SK-N-SH treated with all-trans-retinoic acid at 6 μM for 48 hours (cell line): ENCODE measurements around the gene PBX3.
A peak's percentile ranks its signal among the peaks of the same experiment; 100 is the strongest.

Source experiments
- ATAC-seq: fragments of 200-7000 bp; cut with Tn5 transposase; 3 replicates; pipeline ENCODE4 v1.9.1; 2020; ENCODE audit warnings: mild to moderate bottlenecking, moderate library complexity
- ARNTL ChIP-seq: fragments of 450-650 bp; formaldehyde crosslinking; IDR thresholded peaks from 2 replicates; pipeline ENCODE4 v1.5.0; 2020; ENCODE audit warnings: low read depth, mild to moderate bottlenecking, moderate library complexity, borderline replicate concordance
- BACH2 ChIP-seq: fragments of 250-450 bp; sonication (Bioruptor Pico); IDR thresholded peaks from 2 replicates; pipeline ENCODE4 v1.9.0; 2021; ENCODE audit warnings: mild to moderate bottlenecking, borderline replicate concordance
- CSDC2 ChIP-seq: fragments of 250-450 bp; sonication (Bioruptor Pico); IDR thresholded peaks from 2 replicates; pipeline ENCODE4 v1.5.0; 2020; ENCODE audit warnings: mild to moderate bottlenecking, moderate library complexity
- CSRNP3 ChIP-seq: fragments of 250-450 bp; sonication (Bioruptor Pico); IDR thresholded peaks from 2 replicates; pipeline ENCODE4 v1.5.1; 2021; ENCODE audit warnings: mild to moderate bottlenecking, moderate library complexity
- ESRRG ChIP-seq: fragments of 250-450 bp; sonication (Bioruptor Pico); IDR thresholded peaks from 2 replicates; pipeline ENCODE4 v1.6.1; 2021; ENCODE audit warnings: mild to moderate bottlenecking
- ISL1 ChIP-seq: fragments of 250-450 bp; sonication (Bioruptor Pico); IDR thresholded peaks from 2 replicates; pipeline ENCODE4 v2.1.2; 2022; ENCODE audit warnings: mild to moderate bottlenecking, moderate library complexity
- OSR1 ChIP-seq: fragments of 250-450 bp; sonication (Bioruptor Pico); IDR thresholded peaks from 2 replicates; pipeline ENCODE4 v1.8.0; 2022; ENCODE audit warnings: moderate library complexity, mild to moderate bottlenecking, inconsistent platforms
- PPARA ChIP-seq: fragments of 250-450 bp; sonication (Bioruptor Pico); IDR thresholded peaks from 2 replicates; pipeline ENCODE4 v1.5.0; 2020; ENCODE audit warnings: mild to moderate bottlenecking, borderline replicate concordance
- RARB ChIP-seq: fragments of 250-450 bp; sonication (Bioruptor Pico); IDR thresholded peaks from 2 replicates; pipeline ENCODE4 v1.8.0; 2021; ENCODE audit warnings: mild to moderate bottlenecking, moderate library complexity
- SNAI2 ChIP-seq: fragments of 250-450 bp; sonication (Bioruptor Pico); IDR thresholded peaks from 2 replicates; pipeline ENCODE4 v1.5.0; 2020; ENCODE audit warnings: mild to moderate bottlenecking, moderate library complexity
- TCF4 ChIP-seq: fragments of 250-450 bp; sonication (Bioruptor Pico); IDR thresholded peaks from 2 replicates; pipeline ENCODE4 v1.8.0; 2021; ENCODE audit warnings: mild to moderate bottlenecking, moderate library complexity, borderline replicate concordance
- TOX ChIP-seq: fragments of 250-450 bp; sonication (Bioruptor Pico); IDR thresholded peaks from 2 replicates; pipeline ENCODE4 v1.8.0; 2021; ENCODE audit warnings: mild to moderate bottlenecking, moderate library complexity, borderline replicate concordance
- TSHZ2 ChIP-seq: fragments of 250-450 bp; sonication (Bioruptor Pico); IDR thresholded peaks from 2 replicates; pipeline ENCODE4 v1.5.0; 2020; ENCODE audit warnings: mild to moderate bottlenecking, moderate library complexity
- ZC3H10 ChIP-seq: fragments of 250-450 bp; sonication (Bioruptor Pico); IDR thresholded peaks from 2 replicates; pipeline ENCODE4 v1.5.1; 2021; ENCODE audit warnings: mild to moderate bottlenecking, moderate library complexity
- ZFP3 ChIP-seq: fragments of 250-450 bp; sonication (Bioruptor Pico); IDR thresholded peaks from 2 replicates; pipeline ENCODE4 v1.5.0; 2020; ENCODE audit warnings: mild to moderate bottlenecking, moderate library complexity
- ZFP30 ChIP-seq: fragments of 450-650 bp; formaldehyde crosslinking; IDR thresholded peaks from 2 replicates; pipeline ENCODE4 v1.5.0; 2022; ENCODE audit warnings: mild to moderate bottlenecking, moderate library complexity
- ZNF70 ChIP-seq: fragments of 450-650 bp; formaldehyde crosslinking; IDR thresholded peaks from 2 replicates; pipeline ENCODE4 v1.5.0; 2020; ENCODE audit warnings: mild to moderate bottlenecking, moderate library complexity
- ZNF8 ChIP-seq: fragments of 450-650 bp; formaldehyde crosslinking; IDR thresholded peaks from 2 replicates; pipeline ENCODE4 v1.5.0; 2020; ENCODE audit warnings: mild to moderate bottlenecking, moderate library complexity
- TF ChIP-seq, protein P1 (sequence below): fragments of 250-450 bp; sonication (Bioruptor Pico); IDR thresholded peaks from 2 replicates; pipeline ENCODE4 v1.5.1; 2020; ENCODE audit warnings: low read depth, mild to moderate bottlenecking, moderate library complexity
- TF ChIP-seq, protein P2 (sequence below): fragments of 250-450 bp; sonication (Bioruptor Pico); IDR thresholded peaks from 2 replicates; pipeline ENCODE4 v1.8.0; 2021; ENCODE audit warnings: low read depth, mild to moderate bottlenecking, moderate library complexity, borderline replicate concordance
- TF ChIP-seq, protein P3 (sequence below): fragments of 250-450 bp; sonication (Bioruptor Pico); IDR thresholded peaks from 2 replicates; pipeline ENCODE4 v1.8.0; 2020; ENCODE audit warnings: mild to moderate bottlenecking, moderate library complexity, borderline replicate concordance

The PBX3 gene

GRCh38 chr9:125820100-125820804 is 73.1 kb downstream of the PBX3 start:
- no peak for TF ChIP-seq RARB (CRISPR knock-in tag)
- TF ChIP-seq CSRNP3, result no peak
- TF ChIP-seq ESRRG (CRISPR knock-in tag), result no peak
- TF ChIP-seq ZNF70 (CRISPR knock-in tag), result no peak
- TF ChIP-seq, protein P1, sequence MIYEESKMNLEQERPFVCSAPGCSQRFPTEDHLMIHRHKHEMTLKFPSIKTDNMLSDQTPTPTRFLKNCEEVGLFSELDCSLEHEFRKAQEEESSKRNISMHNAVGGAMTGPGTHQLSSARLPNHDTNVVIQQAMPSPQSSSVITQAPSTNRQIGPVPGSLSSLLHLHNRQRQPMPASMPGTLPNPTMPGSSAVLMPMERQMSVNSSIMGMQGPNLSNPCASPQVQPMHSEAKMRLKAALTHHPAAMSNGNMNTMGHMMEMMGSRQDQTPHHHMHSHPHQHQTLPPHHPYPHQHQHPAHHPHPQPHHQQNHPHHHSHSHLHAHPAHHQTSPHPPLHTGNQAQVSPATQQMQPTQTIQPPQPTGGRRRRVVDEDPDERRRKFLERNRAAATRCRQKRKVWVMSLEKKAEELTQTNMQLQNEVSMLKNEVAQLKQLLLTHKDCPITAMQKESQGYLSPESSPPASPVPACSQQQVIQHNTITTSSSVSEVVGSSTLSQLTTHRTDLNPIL (CRISPR knock-in tag), result no peak
- TF ChIP-seq ZFP30 (CRISPR knock-in tag), result no peak
- TF ChIP-seq, protein P2, sequence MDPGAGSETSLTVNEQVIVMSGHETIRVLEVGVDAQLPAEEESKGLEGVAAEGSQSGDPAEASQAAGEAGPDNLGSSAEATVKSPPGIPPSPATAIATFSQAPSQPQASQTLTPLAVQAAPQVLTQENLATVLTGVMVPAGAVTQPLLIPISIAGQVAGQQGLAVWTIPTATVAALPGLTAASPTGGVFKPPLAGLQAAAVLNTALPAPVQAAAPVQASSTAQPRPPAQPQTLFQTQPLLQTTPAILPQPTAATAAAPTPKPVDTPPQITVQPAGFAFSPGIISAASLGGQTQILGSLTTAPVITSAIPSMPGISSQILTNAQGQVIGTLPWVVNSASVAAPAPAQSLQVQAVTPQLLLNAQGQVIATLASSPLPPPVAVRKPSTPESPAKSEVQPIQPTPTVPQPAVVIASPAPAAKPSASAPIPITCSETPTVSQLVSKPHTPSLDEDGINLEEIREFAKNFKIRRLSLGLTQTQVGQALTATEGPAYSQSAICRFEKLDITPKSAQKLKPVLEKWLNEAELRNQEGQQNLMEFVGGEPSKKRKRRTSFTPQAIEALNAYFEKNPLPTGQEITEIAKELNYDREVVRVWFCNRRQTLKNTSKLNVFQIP, result no peak
- TF ChIP-seq ISL1 (CRISPR knock-in tag), result no peak
- TF ChIP-seq TCF4, result no peak
- no peak for TF ChIP-seq OSR1 (CRISPR knock-in tag)
- no peak for TF ChIP-seq SNAI2 (CRISPR knock-in tag)
- no peak for TF ChIP-seq TOX (CRISPR knock-in tag)
- TF ChIP-seq ZFP3 (CRISPR knock-in tag), result no peak
- no peak for TF ChIP-seq ZNF8 (CRISPR knock-in tag)
- no peak for TF ChIP-seq BACH2 (CRISPR knock-in tag)
- no peak for TF ChIP-seq ARNTL (CRISPR knock-in tag)
- peak; percentile 29; the same call in 2 of the 3 replicates for ATAC-seq

DNA sequence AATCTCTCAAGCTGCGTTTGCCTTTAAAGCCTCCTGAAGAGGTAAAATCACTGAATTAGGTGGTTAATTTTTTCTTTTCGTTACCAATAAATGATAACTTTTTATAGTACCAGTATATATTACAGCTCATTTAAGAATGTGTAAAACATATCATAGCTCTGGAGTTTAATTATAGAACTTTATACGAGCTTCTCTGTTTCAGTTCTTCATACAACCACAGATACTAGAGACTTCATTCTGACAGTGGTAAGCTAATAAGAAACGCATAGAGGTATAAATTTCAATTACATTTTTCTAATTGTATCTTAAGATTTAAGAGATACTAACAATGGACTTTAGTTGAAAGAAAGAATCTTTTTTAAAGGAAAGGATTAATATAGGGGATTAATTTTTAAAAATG is 73.9 kb downstream of the PBX3 start:
- no peak for TF ChIP-seq TCF4
- TF ChIP-seq CSRNP3, result no peak
- TF ChIP-seq ISL1 (CRISPR knock-in tag), result no peak
- TF ChIP-seq SNAI2 (CRISPR knock-in tag), result no peak
- no peak for TF ChIP-seq PPARA (CRISPR knock-in tag)
- TF ChIP-seq ARNTL (CRISPR knock-in tag), result no peak
- no peak for TF ChIP-seq CSDC2
- TF ChIP-seq ESRRG (CRISPR knock-in tag), result no peak
- TF ChIP-seq ZC3H10 (CRISPR knock-in tag), result no peak
- no peak for ATAC-seq

GRCh38 chr9:125822160-125822559 is 75.0 kb downstream of the PBX3 start:
- ATAC-seq, result no peak; the same call in 2 of the 3 replicates
- TF ChIP-seq ZNF8 (CRISPR knock-in tag) (no peak), OSR1 (CRISPR knock-in tag) (no peak), RARB (CRISPR knock-in tag) (no peak), ZFP3 (CRISPR knock-in tag) (no peak), TCF4 (no peak), ZFP30 (CRISPR knock-in tag) (no peak), CSRNP3 (no peak), ESRRG (CRISPR knock-in tag) (no peak), ZNF70 (CRISPR knock-in tag) (no peak), PPARA (CRISPR knock-in tag) (no peak), TSHZ2 (CRISPR knock-in tag) (no peak), SNAI2 (CRISPR knock-in tag) (no peak)
- TF ChIP-seq, protein P3, sequence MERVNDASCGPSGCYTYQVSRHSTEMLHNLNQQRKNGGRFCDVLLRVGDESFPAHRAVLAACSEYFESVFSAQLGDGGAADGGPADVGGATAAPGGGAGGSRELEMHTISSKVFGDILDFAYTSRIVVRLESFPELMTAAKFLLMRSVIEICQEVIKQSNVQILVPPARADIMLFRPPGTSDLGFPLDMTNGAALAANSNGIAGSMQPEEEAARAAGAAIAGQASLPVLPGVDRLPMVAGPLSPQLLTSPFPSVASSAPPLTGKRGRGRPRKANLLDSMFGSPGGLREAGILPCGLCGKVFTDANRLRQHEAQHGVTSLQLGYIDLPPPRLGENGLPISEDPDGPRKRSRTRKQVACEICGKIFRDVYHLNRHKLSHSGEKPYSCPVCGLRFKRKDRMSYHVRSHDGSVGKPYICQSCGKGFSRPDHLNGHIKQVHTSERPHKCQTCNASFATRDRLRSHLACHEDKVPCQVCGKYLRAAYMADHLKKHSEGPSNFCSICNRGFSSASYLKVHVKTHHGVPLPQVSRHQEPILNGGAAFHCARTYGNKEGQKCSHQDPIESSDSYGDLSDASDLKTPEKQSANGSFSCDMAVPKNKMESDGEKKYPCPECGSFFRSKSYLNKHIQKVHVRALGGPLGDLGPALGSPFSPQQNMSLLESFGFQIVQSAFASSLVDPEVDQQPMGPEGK, result no peak
- TF ChIP-seq, protein P2, result no peak
